GM13976 (cell line): ENCODE measurements around the gene CPNE5.
A peak's percentile ranks its signal among the peaks of the same experiment; 100 is the strongest.

Experiments
- DNase-seq: peaks from one replicate; pipeline ENCODE4 v3.0.0; 2012; ENCODE audit warnings: low spot score
- CTCF ChIP-seq: IDR thresholded peaks from 2 replicates; pipeline ENCODE4 v1.5.1; 2012; ENCODE audit warnings: borderline replicate concordance, mild to moderate bottlenecking; ENCODE audit not compliant: insufficient read depth; ENCODE audit errors: extremely low read depth, missing control alignments, control extremely low read depth
- in situ Hi-C: fragments of 300-500 bp; cut with MboI; formaldehyde crosslinking; loops from one replicate; pipeline ENCODE4 v1.12.0; 2022; ENCODE audit warnings: low sequenced_read_pairs, mixed read lengths, inconsistent platforms; ENCODE audit not compliant: unreplicated experiment

The CPNE5 gene

GRCh38 chr6:36787210-36787609, 52.0 kb downstream of the CPNE5 start:
- DNase-seq, result no peak
- in situ Hi-C loops, result no loop called here
- TF ChIP-seq CTCF, result no peak

- no peak for DNase-seq
- no peak for TF ChIP-seq CTCF
These were observed 53.1 kb downstream of the CPNE5 start for GRCh38 chr6:36786055-36786675.

GRCh38 chr6:36784376-36784636, 54.9 kb downstream of the CPNE5 start:
- in situ Hi-C loops, result no loop called here
- DNase-seq, result no peak
- TF ChIP-seq CTCF, result no peak

More at GRCh38 chr6:36786055-36786675, 53.1 kb downstream of the CPNE5 start:
- in situ Hi-C loops, result no loop called here

- in situ Hi-C loops, result no loop called here
- no peak for TF ChIP-seq CTCF
- no peak for DNase-seq
These were observed 55.5 kb downstream of the CPNE5 start for GRCh38 chr6:36783603-36784375.

- TF ChIP-seq CTCF, result no peak
- in situ Hi-C loops, result no loop called here
- DNase-seq, result peak; percentile 65
These were observed 57.6 kb downstream of the CPNE5 start for GRCh38 chr6:36781669-36782068.

- no peak for DNase-seq
- no peak for TF ChIP-seq CTCF
- in situ Hi-C loops, result no loop called here
These were observed 58.6 kb downstream of the CPNE5 start for GRCh38 chr6:36780442-36781177.
